Left lung (tissue), 10 donors: ENCODE measurements around the gene GARNL3. TPM values are rescaled to one million over a fixed set of nuclear protein-coding genes. Genes with fewer than 3 reads are reported as not detected.
A peak's percentile ranks its signal among the peaks of the same experiment; 100 is the strongest.

ENCODE experiments used
- ATAC-seq: fragments of 200-7000 bp; cut with Tn5 transposase; one replicate; pipeline ENCODE4 v1.9.1; 2020; ENCODE audit warnings: moderate library complexity
- DNase-seq, 4 donors: peaks; one replicate each; pipeline ENCODE4 v3.0.0-alpha.2; 2013 to 2020
- H3K27ac ChIP-seq, 2 donors: fragments of 200-600 bp; sonication (generic) in 1 of 2; one replicate each; pipeline versions ENCODE4 v1.5.0 to v1.8.0; 2020 to 2021
- H3K27me3 ChIP-seq, 2 donors: fragments of 200-600 bp; sonication (generic) in 1 of 2; one replicate each; pipeline versions ENCODE4 v1.5.0 to v1.8.0; 2020 to 2021
- H3K36me3 ChIP-seq, 2 donors: fragments of 200-600 bp; sonication (generic) in 1 of 2; one replicate each; pipeline versions ENCODE4 v1.5.0 to v1.8.0; 2020 to 2021
- H3K4me1 ChIP-seq, 2 donors: fragments of 200-600 bp; one replicate each; pipeline ENCODE4 v1.8.0; 2021
- H3K4me3 ChIP-seq, 2 donors: fragments of 200-600 bp; sonication (generic) in 1 of 2; one replicate each; pipeline versions ENCODE4 v1.5.0 to v1.8.0; 2020 to 2021; ENCODE audit warnings: mild to moderate bottlenecking in 1 of 2
- H3K9me3 ChIP-seq, 2 donors: fragments of 200-600 bp; sonication (generic) in 1 of 2; one replicate each; pipeline versions ENCODE4 v1.5.0 to v1.8.0; 2020 to 2021
- CTCF ChIP-seq, 2 donors: fragments of 200-600 bp; sonication (generic) in 1 of 2; IDR thresholded peaks; one replicate each; pipeline versions ENCODE4 v1.5.0 to v1.8.0; 2021; ENCODE audit warnings: antibody characterized with exemption in 2 of 2
- intact Hi-C, 2 donors: fragments of 100-400 bp; cut with DNase I; formaldehyde crosslinking; loops; one replicate each; pipeline versions ENCODE4 v1.11.2 to v1.14.2; 2022
- polyA plus RNA-seq, 6 donors: library from polyadenylated mRNA; unstranded; fragments of 120-200 nt; gene quantifications; one replicate each; pipeline ENCODE4 v1.2.1, GENCODE V29; 2013; ENCODE audit not compliant: insufficient read length in 6 of 6
- total RNA-seq, 2 donors: library from RNA; stranded (reverse); fragmentation: NEBNext Ultra II Directional; extraction: Animal tissue kit (Norgen Biotek cat#: 25700); gene quantifications; one replicate each; pipeline ENCODE4 v1.2.1, GENCODE V29; 2021
- donor health status: DM: no; HTN: yes; CAD: no.
- donor health status: DM: no; HTN: no; CAD: no.

Gene GARNL3
- total and polyA plus RNA-seq, 8 donors, result 7.4 to 40.4 (median 37.7) TPM

- no peak for ATAC-seq
- H3K4me3 ChIP-seq, result peak overlapping the region; percentile 52 to 64
These were observed 18.9 kb upstream of the GARNL3 start for GRCh38 chr9:127245637-127246164.

GRCh38 chr9:127248241-127248640 is 16.3 kb upstream of the GARNL3 start:
- no peaks in the 10 kb centered on the region for H3K27me3 ChIP-seq
- no peak for DNase-seq
- H3K27ac ChIP-seq, result no peak overlapping the region
- H3K36me3 ChIP-seq, result no peaks in the 10 kb centered on the region
- intact Hi-C loops, result no loop called here
- no peak overlapping the region for H3K4me3 ChIP-seq
- no peak for ATAC-seq
- TF ChIP-seq CTCF (IDR thresholded peaks at IDR 0.05), result no peak
- H3K9me3 ChIP-seq, result no peaks in the 10 kb centered on the region
- peaks cover 0 to 6% of the 10 kb centered on the region in 2 donors for H3K4me1 ChIP-seq

More at GRCh38 chr9:127245637-127246164, 18.9 kb upstream of the GARNL3 start:
- intact Hi-C loops, result no loop called here
- no peak for DNase-seq
- H3K27me3 ChIP-seq, result no peaks in the 10 kb centered on the region
- TF ChIP-seq CTCF (IDR thresholded peaks at IDR 0.05), result no peak
- peaks cover 0 to 6% of the 10 kb centered on the region in 2 donors for H3K4me1 ChIP-seq
- no peak overlapping the region for H3K27ac ChIP-seq
- no peaks in the 10 kb centered on the region for H3K9me3 ChIP-seq
- no peaks in the 10 kb centered on the region for H3K36me3 ChIP-seq

- intact Hi-C loops, result no loop called here
- ATAC-seq (no peak), DNase-seq (no peak)
- TF ChIP-seq CTCF (IDR thresholded peaks at IDR 0.05), result no peak
- Histone ChIP-seq H3K9me3 (no peaks in the 10 kb centered on the region), H3K36me3 (no peaks in the 10 kb centered on the region), H3K27ac (no peak overlapping the region), H3K4me1 (no peaks in the 10 kb centered on the region), H3K4me3 (no peak overlapping the region), H3K27me3 (no peaks in the 10 kb centered on the region)
These were observed 14.7 kb upstream of the GARNL3 start for GRCh38 chr9:127249877-127250276.

GRCh38 chr9:127250896-127251391 is 13.6 kb upstream of the GARNL3 start:
- no peaks in the 10 kb centered on the region for H3K9me3 ChIP-seq
- H3K27ac ChIP-seq, result no peak overlapping the region
- H3K4me1 ChIP-seq, result no peaks in the 10 kb centered on the region
- no peak for DNase-seq
- ATAC-seq, result no peak
- intact Hi-C loops, result no loop called here
- H3K27me3 ChIP-seq, result no peaks in the 10 kb centered on the region
- H3K4me3 ChIP-seq, result no peak overlapping the region
- TF ChIP-seq CTCF (IDR thresholded peaks at IDR 0.05), result no peak
- H3K36me3 ChIP-seq, result no peaks in the 10 kb centered on the region

GRCh38 chr9:127252410-127253318 is 11.9 kb upstream of the GARNL3 start:
- Histone ChIP-seq H3K4me1 (no peaks in the 10 kb centered on the region), H3K27ac (no peak overlapping the region), H3K9me3 (no peaks in the 10 kb centered on the region), H3K4me3 (no peak overlapping the region), H3K36me3 (no peaks in the 10 kb centered on the region), H3K27me3 (no peaks in the 10 kb centered on the region)
- no peak for ATAC-seq
- TF ChIP-seq CTCF (IDR thresholded peaks at IDR 0.05), result no peak
- intact Hi-C loops, result no loop called here
- no peak for DNase-seq
